H1 (cell line): Measurements from ENCODE around the gene ACE. TPM values are rescaled to one million over a fixed set of nuclear protein-coding genes. Genes with fewer than 3 reads are reported as not detected.

Experiments
- ATF2 ChIP-seq: IDR thresholded peaks from 2 replicates; pipeline ENCODE4 v1.6.1; 2012; ENCODE audit warnings: low read length, inconsistent platforms
- polyA plus RNA-seq, 7 experiments: library from polyadenylated mRNA; depleted of rRNA in 3 of 7; stranded (reverse) in 5 of 7; unstranded in 2 of 7; fragments of >200 nt in 5 of 7; fragments of 200-250 nt in 2 of 7; gene quantifications; 1 replicate in 5 of 7; 2 replicates in 1 of 7; 4 replicates in 1 of 7; pipeline versions ENCODE4 v1.2.1 to v1.2.3, GENCODE V29; 2011 to 2013; ENCODE audit warnings: missing spikeins in 2 of 7, mixed read lengths in 2 of 7
- total RNA-seq: library from RNA; stranded (reverse); fragmentation: NEBNext Ultra II Directional; extraction: Animal tissue kit (Norgen Biotek cat#: 25700); gene quantifications from 2 replicates; pipeline ENCODE4 v1.2.1, GENCODE V29; 2021

Gene ACE
- total and polyA plus RNA-seq, 2 of the 8 experiments (the other 6 are each of a cell fraction or from before 2014, with no cell fraction given) = 2.5 to 5.5 TPM

GRCh38 chr17:63482509-63482908 is 5.6 kb downstream of the ACE start (continued):
- TF ChIP-seq ATF2 = no peak
